Suprapubic skin (tissue), 3 donors: ENCODE results near the gene PRDM12.

ENCODE experiments used
- CTCF ChIP-seq, 2 donors: fragments of 200-600 bp in 1 of 2; fragments of 450-650 bp in 1 of 2; sonication (generic) in 1 of 2; IDR thresholded peaks; one replicate each; pipeline ENCODE4 v1.5.1; 2016 to 2019; ENCODE audit warnings: antibody characterized with exemption in 2 of 2, mild to moderate bottlenecking in 1 of 2, moderate library complexity in 1 of 2
- POLR2AphosphoS5 ChIP-seq, 3 donors: sonication (generic); formaldehyde crosslinking; IDR thresholded peaks; one replicate each; pipeline ENCODE4 v1.6.1; 2017; ENCODE audit warnings: antibody characterized with exemption in 3 of 3

DNA sequence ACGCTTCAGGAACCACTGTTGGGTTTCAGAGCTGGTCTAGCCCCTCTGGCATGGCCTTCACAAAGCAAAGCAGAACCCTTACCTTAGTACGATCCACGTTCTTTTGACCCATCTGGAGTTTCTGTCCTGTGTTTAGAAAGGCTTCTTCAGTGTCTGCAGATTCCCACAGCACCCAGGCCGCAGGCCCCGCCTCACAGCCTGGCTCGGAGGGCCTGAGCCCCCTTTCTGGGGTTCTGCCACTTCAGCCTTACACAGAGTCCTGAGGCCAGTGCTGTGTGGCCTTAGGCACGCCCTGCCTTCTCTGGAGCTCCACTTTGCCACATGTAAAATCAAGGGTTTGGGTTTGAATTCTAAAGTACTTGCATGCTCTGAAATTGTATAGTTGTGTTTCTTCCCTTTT lies 31.6 kb upstream of the PRDM12 start:
- TF ChIP-seq CTCF (IDR thresholded peaks at IDR 0.05) (no peak), POLR2AphosphoS5 (IDR thresholded peaks at IDR 0.05) (no peak)
